Measurements from ENCODE around the gene SMG6. TPM values are rescaled to one million over a fixed set of nuclear protein-coding genes. Genes with fewer than 3 reads are reported as not detected.
"Not testable (repeated sequence)": the region's sequence is repeated elsewhere in the genome, so short reads cannot be mapped to it uniquely, and the experiment has no call there.

The SMG6 gene
- total and polyA plus RNA-seq, 7 experiments from 2014 or later: 8.6 to 65.3 (median 52.7) TPM

- Histone ChIP-seq H3K36me3 (ENCODE audit: control insufficient read depth in 2 of 3, insufficient read depth in 3 of 3, low read length in 3 of 3) (no peaks in the 10 kb centered on the region), H3K9me3 (ENCODE audit: control insufficient read depth in 2 of 3, low read length in 3 of 3) (no peaks in the 10 kb centered on the region), H3K27me3 (ENCODE audit: control insufficient read depth in 2 of 2, insufficient read depth in 2 of 2, low read length in 2 of 2) (no peaks in the 10 kb centered on the region), H3K4me3 (ENCODE audit: low read length) (peak overlapping the region; percentile 33), H3K27ac (ENCODE audit: low read depth, low read length) (peak overlapping the region; percentile 80), H3K4me1 (ENCODE audit: control insufficient read depth in 2 of 2, insufficient read depth in 2 of 2, low read length in 2 of 2) (peaks cover 80 to 88% of the 10 kb centered on the region in 2 donors)
- Mint-ChIP-seq H3K36me3 (peaks cover 0 to 37% (median 16%) of the 10 kb centered on the region in 5 donors), H3K27me3 (no peaks in the 10 kb centered on the region), H3K9me3 (peaks cover 0 to 1% (median 0%) of the 10 kb centered on the region in 11 donors), H3K4me1 (peaks cover 45 to 88% (median 81%) of the 10 kb centered on the region in 7 donors), H3K27ac (peak overlapping the region; percentile 96 to 100 (median 99)), H3K4me3 (peak overlapping the region; percentile 54 to 94 (median 83))
- CTCF ChIA-PET: interaction anchor here (0.6 to 6.6 kb wide), 5 partner anchors 8 to 39 kb away, joined by 3 to 53 read pairs (median 5); partner anchors contain the start of genes SMG6 and SRR
- POLR2A ChIA-PET: interaction anchor here (0.7 to 12.4 kb wide), 9 partner anchors 9 to 174 kb away, joined by 3 to 148 read pairs (median 8); partner anchors contain the start of genes SMG6 and SRR
- DNase-seq (no peak), ATAC-seq (no peak)
- intact Hi-C loops (cut with micrococcal nuclease): no loop called here
Observed at GRCh38 chr17:2264067-2264860, 39.3 kb downstream of the SMG6 start.

GRCh38 chr17:2263183-2264066 is 40.2 kb downstream of the SMG6 start:
- Mint-ChIP-seq H3K9me3 (peaks cover 0 to 1% (median 0%) of the 10 kb centered on the region in 11 donors), H3K4me3 (peak overlapping the region; percentile 54 to 94 (median 83)), H3K27ac (peak overlapping the region; percentile 96 to 100 (median 99)), H3K27me3 (no peaks in the 10 kb centered on the region), H3K4me1 (peaks cover 50 to 95% (median 86%) of the 10 kb centered on the region in 7 donors), H3K36me3 (peaks cover 0 to 44% (median 16%) of the 10 kb centered on the region in 5 donors)
- Histone ChIP-seq H3K4me3 (ENCODE audit: low read length) (peak overlapping the region; percentile 33), H3K4me1 (ENCODE audit: control insufficient read depth in 2 of 2, insufficient read depth in 2 of 2, low read length in 2 of 2) (peaks cover 86 to 93% of the 10 kb centered on the region in 2 donors), H3K27me3 (ENCODE audit: control insufficient read depth in 2 of 2, insufficient read depth in 2 of 2, low read length in 2 of 2) (no peaks in the 10 kb centered on the region), H3K27ac (ENCODE audit: low read depth, low read length) (peak overlapping the region; percentile 80), H3K36me3 (ENCODE audit: control insufficient read depth in 2 of 3, insufficient read depth in 3 of 3, low read length in 3 of 3) (no peaks in the 10 kb centered on the region), H3K9me3 (ENCODE audit: control insufficient read depth in 2 of 3, low read length in 3 of 3) (no peaks in the 10 kb centered on the region)
- intact Hi-C loops (cut with micrococcal nuclease): no loop called here
- CTCF ChIA-PET: interaction anchor here (1.1 to 6.6 kb wide), 4 partner anchors 10 to 40 kb away, joined by 3 to 53 read pairs (median 22); partner anchors contain the start of genes SMG6 and SRR
- POLR2A ChIA-PET: interaction anchor here (0.6 to 12.4 kb wide), 12 partner anchors 8 to 969 kb away, joined by 3 to 148 read pairs (median 6); partner anchors contain the start of genes HIC1, SMG6 and SRR
- ATAC-seq (peak; percentile 8), DNase-seq (peak in 7 of 9 donors; percentile 32 to 71 (median 50))

GRCh38 chr17:2262135-2262587 is 41.4 kb downstream of the SMG6 start:
- POLR2A ChIA-PET: interaction anchor here (0.9 to 12.4 kb wide), 6 partner anchors 7 to 19 kb away, joined by 3 to 148 read pairs (median 7); no protein-coding TSS in a partner anchor
- Mint-ChIP-seq H3K36me3 (peaks cover 0 to 49% (median 17%) of the 10 kb centered on the region in 5 donors), H3K9me3 (peaks cover 0 to 1% (median 0%) of the 10 kb centered on the region in 11 donors), H3K4me1 (peaks cover 54 to 95% (median 88%) of the 10 kb centered on the region in 7 donors), H3K27ac (peak overlapping the region; percentile 96 to 100 (median 99)), H3K27me3 (no peaks in the 10 kb centered on the region), H3K4me3 (peak overlapping the region in 9 of 10 donors; percentile 36 to 94 (median 75))
- CTCF ChIA-PET: interaction anchor here (0.6 to 6.6 kb wide), 3 partner anchors 17 to 85 kb away, joined by 3 to 53 read pairs (median 4); no protein-coding TSS in a partner anchor
- intact Hi-C loops (cut with micrococcal nuclease): no loop called here
- peak overlapping the region; percentile 80 for H3K27ac ChIP-seq (ENCODE audit: low read depth, low read length)
- peaks cover 81 to 92% of the 10 kb centered on the region in 2 donors for H3K4me1 ChIP-seq (ENCODE audit: control insufficient read depth in 2 of 2, insufficient read depth in 2 of 2, low read length in 2 of 2)
- H3K4me3 ChIP-seq (ENCODE audit: low read length): no peak overlapping the region
- no peaks in the 10 kb centered on the region for H3K27me3 ChIP-seq (ENCODE audit: control insufficient read depth in 2 of 2, insufficient read depth in 2 of 2, low read length in 2 of 2)
- H3K9me3 ChIP-seq (ENCODE audit: control insufficient read depth in 2 of 3, low read length in 3 of 3): no peaks in the 10 kb centered on the region
- H3K36me3 ChIP-seq (ENCODE audit: control insufficient read depth in 2 of 3, insufficient read depth in 3 of 3, low read length in 3 of 3): no peaks in the 10 kb centered on the region
- DNase-seq: no peak
- no peak for ATAC-seq

GRCh38 chr17:2259769-2260536 is 43.6 kb downstream of the SMG6 start:
- Mint-ChIP-seq H3K36me3 (peaks cover under 1 to 51% (median 20%) of the 10 kb centered on the region in 5 donors), H3K4me3 (peak overlapping the region; percentile 56 to 86 (median 78)), H3K4me1 (peaks cover 43 to 80% (median 76%) of the 10 kb centered on the region in 7 donors), H3K27ac (peak overlapping the region; percentile 96 to 100 (median 98)), H3K27me3 (no peaks in the 10 kb centered on the region), H3K9me3 (peaks cover 0 to under 1% (median 0%) of the 10 kb centered on the region in 11 donors)
- ChIA-PET POLR2A (interaction anchor here (0.6 to 10.6 kb wide), 15 partner anchors 8 to 213 kb away, joined by 3 to 148 read pairs (median 4); partner anchors contain the start of genes SMG6 and SRR), CTCF (interaction anchor here (2.6 to 4.7 kb wide), 2 partner anchors 15 to 21 kb away, joined by 14 to 34 read pairs; no protein-coding TSS in a partner anchor)
- Histone ChIP-seq H3K36me3 (ENCODE audit: control insufficient read depth in 2 of 3, insufficient read depth in 3 of 3, low read length in 3 of 3) (no peaks in the 10 kb centered on the region), H3K27me3 (ENCODE audit: control insufficient read depth in 2 of 2, insufficient read depth in 2 of 2, low read length in 2 of 2) (no peaks in the 10 kb centered on the region), H3K4me1 (ENCODE audit: control insufficient read depth in 2 of 2, insufficient read depth in 2 of 2, low read length in 2 of 2) (peaks cover 65 to 72% of the 10 kb centered on the region in 2 donors), H3K27ac (ENCODE audit: low read depth, low read length) (peak overlapping the region; percentile 83), H3K4me3 (ENCODE audit: low read length) (peak overlapping the region; percentile 36), H3K9me3 (ENCODE audit: control insufficient read depth in 2 of 3, low read length in 3 of 3) (no peaks in the 10 kb centered on the region)
- DNase-seq (peak in 8 of 9 donors; percentile 54 to 73 (median 63)), ATAC-seq (peak; percentile 85)
- intact Hi-C loops (cut with micrococcal nuclease): no loop called here

GRCh38 chr17:2258830-2259229 is 44.8 kb downstream of the SMG6 start:
- peak overlapping the region; percentile 36 for H3K4me3 ChIP-seq (ENCODE audit: low read length)
- peak overlapping the region; percentile 83 for H3K27ac ChIP-seq (ENCODE audit: low read depth, low read length)
- ATAC-seq; intact Hi-C loops (cut with micrococcal nuclease); H3K9me3 Mint-ChIP-seq; H3K9me3 ChIP-seq (ENCODE audit: control insufficient read depth in 2 of 3, low read length in 3 of 3); H3K27me3 ChIP-seq (ENCODE audit: control insufficient read depth in 2 of 2, insufficient read depth in 2 of 2, low read length in 2 of 2); H3K36me3 ChIP-seq (ENCODE audit: control insufficient read depth in 2 of 3, insufficient read depth in 3 of 3, low read length in 3 of 3); H3K27me3 Mint-ChIP-seq: not testable (repeated sequence)
- Mint-ChIP-seq H3K27ac (peak overlapping the region; percentile 96 to 100 (median 98)), H3K36me3 (peaks cover 5 to 56% (median 27%) of the 10 kb centered on the region in 5 donors), H3K4me3 (peak overlapping the region; percentile 56 to 86 (median 78)), H3K4me1 (peaks cover 45 to 80% (median 76%) of the 10 kb centered on the region in 7 donors)
- ChIA-PET POLR2A (interaction anchor here (0.6 to 10.6 kb wide), 16 partner anchors 9 to 1995 kb away, joined by 3 to 148 read pairs (median 4); partner anchors contain the start of genes HIC1, SRR and TSR1), CTCF (interaction anchor here (0.8 to 4.7 kb wide), 5 partner anchors 8 to 1742 kb away, joined by 3 to 34 read pairs (median 8); no protein-coding TSS in a partner anchor)
- DNase-seq: peak in 1 of 9 donors; percentile 27
- peaks cover 54 to 68% of the 10 kb centered on the region in 2 donors for H3K4me1 ChIP-seq (ENCODE audit: control insufficient read depth in 2 of 2, insufficient read depth in 2 of 2, low read length in 2 of 2)
